GM19035 (cell line): ENCODE measurements around the gene LRP10.
"Not testable (repeated sequence)": the region's sequence is repeated elsewhere in the genome, so short reads cannot be mapped to it uniquely, and the experiment has no call there.

Experiments
- ATAC-seq: cut with Tn5 transposase; IDR thresholded peaks from one replicate; pipeline ENCODE4 v1.9.1; 2021; ENCODE audit not compliant: unreplicated experiment

The LRP10 gene

DNA sequence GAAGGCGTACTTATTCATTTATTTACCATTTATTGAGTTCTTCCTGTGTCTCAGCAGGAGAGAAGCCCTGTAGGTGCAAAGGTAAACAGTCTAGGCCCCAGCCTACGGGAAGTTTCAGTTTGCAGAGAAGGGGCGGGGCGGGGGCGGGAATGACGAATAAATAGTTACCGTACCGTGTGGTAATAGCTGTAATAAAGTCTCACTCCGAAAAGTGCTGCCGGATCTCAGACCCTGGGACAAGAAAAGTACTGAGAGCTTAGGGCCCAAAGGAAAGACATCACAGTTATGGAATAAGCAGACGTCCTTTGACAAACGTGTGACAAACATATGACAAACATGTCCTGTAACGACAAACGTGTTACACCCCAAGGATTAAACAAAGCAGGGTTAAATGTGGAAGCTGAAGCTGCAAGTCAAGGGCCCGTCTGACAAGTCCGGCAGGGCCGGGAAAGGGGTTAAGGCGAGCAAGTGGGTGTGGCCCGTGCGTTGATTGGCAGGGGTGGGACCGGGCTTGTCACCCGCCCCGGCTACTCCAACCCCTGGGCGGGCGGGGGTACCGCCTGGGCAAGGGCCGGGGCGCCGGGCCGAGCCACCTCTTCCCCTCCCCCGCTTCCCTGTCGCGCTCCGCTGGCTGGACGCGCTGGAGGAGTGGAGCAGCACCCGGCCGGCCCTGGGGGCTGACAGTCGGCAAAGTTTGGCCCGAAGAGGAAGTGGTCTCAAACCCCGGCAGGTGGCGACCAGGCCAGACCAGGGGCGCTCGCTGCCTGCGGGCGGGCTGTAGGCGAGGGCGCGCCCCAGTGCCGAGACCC lies at the start of gene LRP10:
TSS of gene LRP10 (plus strand) at position 517 of the 809 bp plus-strand sequence. CDS start 564 bp downstream, outside the sequence.
- ATAC-seq: peak; percentile 82

DNA sequence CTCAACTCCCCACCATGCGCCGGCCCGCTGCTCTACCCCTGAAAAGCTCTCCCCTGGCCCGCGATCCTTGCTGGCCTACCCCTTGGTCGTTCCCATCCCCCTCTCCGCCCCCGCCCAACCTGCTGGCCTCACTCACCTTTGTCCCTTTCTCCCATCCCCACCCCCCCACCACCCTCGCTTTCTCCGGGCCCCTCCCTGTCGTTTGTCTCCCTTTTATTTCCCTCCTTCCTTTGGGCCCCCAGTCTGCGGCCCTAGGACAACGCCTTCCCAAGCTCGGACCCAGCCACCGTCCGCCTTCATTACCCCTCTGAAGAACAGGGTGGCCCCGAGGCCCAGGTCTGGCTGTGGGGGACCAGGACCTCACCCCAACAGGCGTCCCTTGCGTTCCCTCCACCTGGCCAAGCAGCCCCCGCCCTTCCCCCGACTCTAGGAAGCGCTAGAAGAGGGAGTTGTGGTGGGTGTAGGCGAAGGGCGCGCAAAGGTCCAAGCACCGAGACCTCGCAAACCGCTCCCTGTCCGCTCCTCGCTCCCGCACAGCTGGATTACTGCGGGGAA lies 49.4 kb upstream of the LRP10 start:
- ATAC-seq: no peak

- ATAC-seq: peak; percentile 59
Measured at GRCh38 chr14:22822571-22823098, 48.9 kb upstream of the LRP10 start.

DNA sequence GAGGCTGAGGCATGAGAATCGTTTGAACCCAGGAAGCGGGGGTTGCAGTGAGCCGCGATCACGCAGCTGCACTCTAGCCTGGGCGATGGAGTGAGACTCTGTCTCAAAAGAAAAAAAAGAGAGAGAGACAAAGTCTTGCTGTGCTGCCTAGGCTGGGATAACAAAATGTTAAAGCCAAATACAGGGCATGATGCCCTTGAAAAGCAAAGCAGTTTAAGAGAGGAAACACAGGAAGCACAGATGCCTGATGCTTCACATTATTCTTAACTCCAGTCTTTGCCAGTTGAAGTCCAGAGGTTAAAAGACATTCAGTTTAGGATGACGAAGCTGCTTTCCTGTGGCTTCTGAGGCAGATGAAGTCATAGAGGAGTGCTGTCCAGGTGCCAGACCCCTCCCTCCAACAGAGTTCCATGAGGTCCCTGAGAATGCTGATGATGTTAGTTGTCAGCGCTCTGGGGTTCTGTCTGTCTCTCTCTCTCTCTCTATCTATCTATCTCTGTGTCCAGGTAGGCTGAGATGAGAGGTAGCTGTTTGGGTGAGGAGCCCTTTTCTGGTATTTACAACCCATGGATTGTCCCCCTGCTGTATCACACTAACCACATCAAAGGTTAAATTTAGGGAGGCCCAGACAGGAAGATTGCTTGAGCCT lies 46.7 kb upstream of the LRP10 start:
- no peak for ATAC-seq

- not testable (repeated sequence) for ATAC-seq
Measured at GRCh38 chr14:22829076-22829660, 42.4 kb upstream of the LRP10 start.

DNA sequence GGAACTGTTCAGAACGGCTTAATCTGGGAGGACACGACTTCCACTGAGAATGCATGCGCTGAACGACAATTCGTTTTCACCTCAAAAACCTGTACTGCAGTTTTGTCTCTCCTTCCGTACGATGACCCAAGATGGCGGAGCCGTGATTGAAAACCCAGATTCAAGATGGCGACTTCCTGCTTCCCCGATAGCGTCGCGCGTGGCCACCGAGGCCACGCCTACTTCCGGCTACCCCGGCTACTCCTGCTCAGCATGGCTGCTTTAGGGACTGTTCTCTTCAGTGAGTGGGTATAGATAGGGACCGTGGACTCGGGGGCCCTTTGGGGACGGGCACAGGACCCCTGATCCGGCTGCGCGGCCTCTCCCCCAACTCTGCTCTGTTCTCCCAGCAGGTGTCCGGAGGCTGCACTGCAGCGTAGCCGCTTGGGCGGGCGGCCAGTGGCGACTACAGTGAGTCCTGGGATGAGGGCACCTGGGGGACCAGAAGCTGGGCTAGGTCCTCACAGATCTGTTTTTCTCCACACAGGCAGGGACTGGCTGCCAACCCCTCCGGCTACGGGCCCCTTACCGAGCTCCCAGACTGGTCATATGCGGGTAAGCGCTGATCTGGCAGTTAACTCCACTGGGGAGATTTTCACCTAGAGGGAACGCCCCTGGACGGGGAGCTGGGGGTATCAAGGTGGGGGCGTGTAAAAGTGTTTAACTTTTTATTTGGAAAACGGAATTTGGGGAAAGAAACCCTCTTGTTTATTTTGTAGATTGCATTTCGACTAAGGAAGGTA lies 41.7 kb upstream of the LRP10 start, which contains the start of gene MRPL52:
TSS of gene MRPL52 (plus strand) at position 227 of the 782 bp plus-strand sequence. CDS start at position 253, 26 bp downstream.
- ATAC-seq: peak; percentile 90

GRCh38 chr14:22830443-22831010 lies 41.0 kb upstream of the LRP10 start:
- no peak for ATAC-seq

DNA sequence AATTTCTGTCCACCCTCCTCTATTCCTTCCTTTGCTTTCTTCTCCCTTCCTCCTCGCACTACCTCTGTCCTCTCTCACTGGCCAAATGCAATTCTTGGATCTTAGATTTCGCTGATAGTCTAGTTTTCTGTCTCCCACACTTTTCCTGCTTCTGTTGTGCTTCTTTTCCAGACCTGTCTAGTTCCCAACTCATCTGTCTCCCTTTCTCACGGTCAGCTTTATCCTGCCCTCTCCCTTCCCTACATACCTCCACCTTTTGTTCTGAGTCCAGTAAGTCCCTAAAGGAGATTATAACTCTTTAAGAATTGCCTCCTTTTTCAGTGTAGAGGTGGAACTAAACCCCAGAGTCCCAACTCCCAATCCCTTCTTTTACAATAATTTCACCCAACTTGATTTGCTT lies 36.0 kb upstream of the LRP10 start:
- ATAC-seq: no peak

- no peak for ATAC-seq
Measured at GRCh38 chr14:22836301-22837113, 35.0 kb upstream of the LRP10 start, which contains the start of gene MMP14. Gene MMP14 (plus strand): TSS chr14:22836585. CDS start chr14:22836818, 233 bp downstream.

DNA sequence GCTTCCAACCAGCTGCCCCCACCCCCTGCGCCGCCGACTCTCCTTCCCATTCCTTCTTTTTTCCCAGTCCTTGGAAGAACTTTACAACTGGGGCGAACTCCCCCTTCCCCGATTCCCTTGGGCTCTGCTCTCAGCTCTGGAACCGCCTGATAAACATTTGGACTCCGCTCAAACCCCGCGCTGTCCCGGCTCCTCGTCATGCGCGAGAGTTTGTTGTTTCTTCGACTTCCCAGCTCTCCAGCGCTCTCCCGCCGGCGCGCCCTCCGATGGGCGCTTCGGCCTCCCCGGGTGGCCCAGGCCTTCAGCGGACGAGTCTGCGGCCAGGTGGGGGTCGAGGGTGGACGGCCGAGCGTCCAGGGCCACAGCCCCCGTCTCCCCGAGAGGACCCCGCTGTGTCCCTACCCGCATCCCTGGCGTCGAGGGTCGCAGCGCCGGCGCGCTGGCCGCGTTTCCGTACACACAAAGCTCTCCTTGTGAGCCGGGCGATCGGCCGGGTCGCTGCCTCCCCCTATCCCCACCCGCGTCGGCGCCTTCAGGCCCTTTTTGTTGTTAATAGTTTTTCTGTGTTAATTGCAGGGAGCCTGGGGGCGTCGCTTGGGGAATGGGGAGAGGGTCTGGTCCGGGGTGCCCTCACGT lies 34.3 kb upstream of the LRP10 start:
- ATAC-seq: no peak

DNA sequence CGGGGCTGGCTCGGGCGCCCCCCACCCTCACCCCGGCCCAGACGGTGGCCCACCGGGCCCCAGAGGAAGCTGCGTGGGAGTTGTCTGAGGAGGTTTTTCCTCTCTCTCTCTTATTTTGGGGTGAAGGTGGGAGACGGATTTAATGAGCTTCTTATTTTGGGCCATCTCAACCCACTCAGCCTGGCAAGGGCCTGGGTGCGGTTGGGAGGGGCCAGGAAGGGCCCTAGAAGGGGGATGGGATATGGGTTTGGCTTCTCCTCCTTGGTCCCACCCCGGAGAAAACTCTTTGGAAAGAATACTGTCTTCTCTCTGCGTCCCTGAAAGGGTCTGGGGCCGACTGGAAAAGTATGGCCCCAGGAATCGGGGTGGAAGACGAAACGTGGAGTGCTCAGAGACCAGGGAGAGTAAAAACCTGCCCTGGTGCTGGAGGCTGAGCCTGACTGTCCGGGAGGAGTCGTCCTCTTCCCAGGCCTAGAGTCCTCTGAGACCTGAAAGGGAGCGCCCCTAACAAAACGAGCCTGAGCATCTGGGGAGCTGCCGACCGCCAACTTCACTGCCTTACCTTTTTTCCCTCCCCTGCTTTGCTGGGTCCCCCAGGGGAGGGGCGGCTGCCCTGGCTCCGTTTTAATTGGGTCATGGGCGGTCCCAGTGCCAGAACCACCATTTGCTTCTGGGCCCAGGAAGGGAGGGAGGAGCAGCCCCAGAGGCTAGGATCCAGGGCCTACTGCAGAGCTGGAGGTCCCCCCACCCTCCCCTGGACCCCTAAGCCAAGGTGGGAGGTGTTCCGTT lies 33.6 kb upstream of the LRP10 start:
- ATAC-seq: no peak

DNA sequence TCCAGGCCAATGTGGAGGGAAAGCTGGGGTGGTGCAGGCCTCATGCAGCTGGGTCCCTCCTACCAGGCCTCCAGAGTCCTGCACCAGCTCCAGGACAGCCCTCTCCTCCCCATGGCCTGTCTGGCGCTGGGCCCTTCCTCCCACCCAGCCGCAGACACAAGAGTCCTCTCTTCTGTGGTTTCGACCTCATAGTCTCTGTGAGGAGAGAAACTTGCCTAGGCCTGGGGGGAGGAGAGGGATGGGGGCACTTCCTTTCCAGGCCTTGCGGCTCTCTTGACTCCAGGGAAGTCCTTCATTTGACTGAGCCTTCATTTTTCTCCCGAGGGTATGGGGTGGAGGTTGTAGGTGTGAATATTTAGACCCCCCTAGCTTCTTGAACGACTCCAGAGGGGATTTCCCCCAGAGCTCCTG lies 32.9 kb upstream of the LRP10 start:
- ATAC-seq: no peak

DNA sequence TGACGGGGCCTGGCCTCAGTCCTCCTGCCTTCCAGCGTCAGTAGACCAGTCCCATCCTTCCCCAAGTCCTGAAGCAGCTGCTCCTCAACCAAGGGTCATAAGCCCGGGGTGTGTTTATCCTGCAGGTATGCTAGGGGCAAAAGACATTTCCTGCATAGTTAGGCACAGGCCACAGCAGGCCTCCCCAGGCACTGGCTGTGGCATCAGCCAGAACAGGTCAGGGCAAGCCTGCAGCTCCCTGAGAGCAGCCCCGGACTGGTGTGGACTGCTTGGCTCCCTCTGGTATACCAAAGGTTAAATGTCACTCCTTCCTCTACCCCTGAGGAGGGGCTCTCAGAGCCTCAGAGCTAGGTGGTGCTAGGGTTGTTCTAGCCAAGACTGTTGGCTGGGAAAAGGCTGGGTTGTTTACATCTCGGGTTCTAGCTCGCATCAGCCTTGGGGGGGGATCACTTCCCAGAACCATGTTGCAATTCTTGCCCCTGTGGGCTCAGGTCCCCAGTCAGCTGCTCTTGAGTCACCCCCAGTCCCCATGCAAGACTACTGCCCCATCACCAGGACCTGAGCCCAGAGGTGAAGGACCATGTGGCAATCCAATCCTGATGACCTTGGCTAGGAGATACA lies 32.3 kb upstream of the LRP10 start:
- no peak for ATAC-seq

DNA sequence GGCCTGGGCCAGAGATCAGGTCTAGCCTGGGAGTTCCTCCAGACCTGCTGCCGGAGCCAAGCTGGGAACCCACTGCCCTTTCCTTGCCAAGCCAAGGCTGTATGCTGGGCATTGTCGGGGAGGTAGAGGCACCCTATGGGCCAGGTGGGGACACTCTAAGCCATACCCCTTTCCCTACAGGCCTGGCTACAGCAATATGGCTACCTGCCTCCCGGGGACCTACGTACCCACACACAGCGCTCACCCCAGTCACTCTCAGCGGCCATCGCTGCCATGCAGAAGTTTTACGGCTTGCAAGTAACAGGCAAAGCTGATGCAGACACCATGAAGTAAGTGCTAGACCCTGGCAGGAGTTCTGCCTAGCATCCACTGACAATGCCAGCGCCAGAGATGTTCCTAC lies 30.2 kb upstream of the LRP10 start:
- ATAC-seq: no peak

- no peak for ATAC-seq
Measured at GRCh38 chr14:22841769-22842168, 29.8 kb upstream of the LRP10 start.

DNA sequence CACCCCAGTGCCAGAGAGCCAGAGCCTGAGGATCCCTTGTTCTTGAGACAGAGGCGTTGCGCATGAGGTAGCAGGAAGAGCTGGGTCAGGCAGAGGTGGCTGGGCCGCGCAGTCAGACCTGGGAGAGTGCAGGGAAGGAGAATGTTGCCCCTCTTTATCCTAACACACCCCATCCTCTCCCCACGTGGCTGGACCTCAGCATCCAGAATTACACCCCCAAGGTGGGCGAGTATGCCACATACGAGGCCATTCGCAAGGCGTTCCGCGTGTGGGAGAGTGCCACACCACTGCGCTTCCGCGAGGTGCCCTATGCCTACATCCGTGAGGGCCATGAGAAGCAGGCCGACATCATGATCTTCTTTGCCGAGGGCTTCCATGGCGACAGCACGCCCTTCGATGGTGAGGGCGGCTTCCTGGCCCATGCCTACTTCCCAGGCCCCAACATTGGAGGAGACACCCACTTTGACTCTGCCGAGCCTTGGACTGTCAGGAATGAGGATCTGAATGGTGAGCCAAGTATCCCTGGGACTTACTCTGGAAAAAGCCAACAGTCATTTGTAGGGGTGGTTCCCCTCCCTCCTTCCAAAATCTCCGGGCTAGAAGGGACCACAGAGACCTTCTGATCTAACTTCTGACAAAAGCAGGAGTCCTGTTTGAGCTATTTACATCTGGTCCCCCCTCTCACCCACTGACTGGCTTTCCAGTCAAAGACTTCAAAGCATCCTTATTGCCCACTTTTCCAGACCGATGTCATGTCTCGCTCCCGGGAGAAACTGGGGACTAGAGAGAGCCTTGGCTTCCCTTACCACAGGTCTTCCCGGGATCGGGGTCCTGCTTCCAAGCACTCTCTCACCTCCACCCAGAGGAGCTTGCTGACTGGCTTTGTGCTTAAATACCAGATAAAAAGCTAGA lies 29.1 kb upstream of the LRP10 start:
- no peak for ATAC-seq
